GM21528 (cell line): ENCODE data around the gene RAPGEF1.
A peak's percentile ranks its signal among the peaks of the same experiment; 100 is the strongest.

Experiments used
- ATAC-seq: cut with Tn5 transposase; IDR thresholded peaks from one replicate; pipeline ENCODE4 v1.9.1; 2021; ENCODE audit warnings: mild to moderate bottlenecking, moderate library complexity; ENCODE audit not compliant: unreplicated experiment, low FRiP score

RAPGEF1 gene

GRCh38 chr9:131630205-131630831 is 109.6 kb downstream of the RAPGEF1 start:
- ATAC-seq, result no peak

GRCh38 chr9:131629825-131630204 is 110.1 kb downstream of the RAPGEF1 start:
- ATAC-seq, result no peak

GRCh38 chr9:131629226-131629500 is 110.7 kb downstream of the RAPGEF1 start:
- ATAC-seq, result no peak

- ATAC-seq, result no peak
Measured at GRCh38 chr9:131628459-131629225, 111.2 kb downstream of the RAPGEF1 start.

GRCh38 chr9:131627648-131628458 is 112.0 kb downstream of the RAPGEF1 start:
- peak; percentile 38 for ATAC-seq

GRCh38 chr9:131627326-131627647 is 112.6 kb downstream of the RAPGEF1 start:
- ATAC-seq, result no peak

GRCh38 chr9:131625790-131626670 is 113.8 kb downstream of the RAPGEF1 start:
- ATAC-seq, result no peak

- ATAC-seq, result no peak
Measured at GRCh38 chr9:131625508-131625787, 114.4 kb downstream of the RAPGEF1 start.

- ATAC-seq, result no peak
Measured at GRCh38 chr9:131624636-131625507, 115.0 kb downstream of the RAPGEF1 start.

GRCh38 chr9:131623655-131624330 is 116.1 kb downstream of the RAPGEF1 start:
- no peak for ATAC-seq

GRCh38 chr9:131622523-131622922 is 117.4 kb downstream of the RAPGEF1 start:
- no peak for ATAC-seq

- no peak for ATAC-seq
Measured at GRCh38 chr9:131621551-131622358, 118.1 kb downstream of the RAPGEF1 start.

- no peak for ATAC-seq
Measured at GRCh38 chr9:131620764-131621520, 118.9 kb downstream of the RAPGEF1 start.

- no peak for ATAC-seq
Measured at GRCh38 chr9:131619680-131620079, 120.2 kb downstream of the RAPGEF1 start.

GRCh38 chr9:131618785-131619184 is 121.1 kb downstream of the RAPGEF1 start:
- no peak for ATAC-seq

- no peak for ATAC-seq
Measured at GRCh38 chr9:131618071-131618479, 121.8 kb downstream of the RAPGEF1 start.

GRCh38 chr9:131617611-131618010 is 122.3 kb downstream of the RAPGEF1 start:
- no peak for ATAC-seq
